ENCODE data around the gene SPRYD4. TPM values are rescaled to one million over a fixed set of nuclear protein-coding genes. Genes with fewer than 3 reads are reported as not detected.
"Not testable (repeated sequence)": the region's sequence is repeated elsewhere in the genome, so short reads cannot be mapped to it uniquely, and the experiment has no call there.

SPRYD4 gene
- total RNA-seq, 2 experiments from 2014 or later = 3.4 TPM

GRCh38 chr12:56493409-56494105 is 25.2 kb downstream of the SPRYD4 start:
- not testable (repeated sequence) for H3K4me3 Mint-ChIP-seq, H3K9me3 Mint-ChIP-seq, H3K4me1 Mint-ChIP-seq, H3K36me3 Mint-ChIP-seq, DNase-seq, H3K27ac Mint-ChIP-seq
- H3K27me3 Mint-ChIP-seq = peaks cover 40% of the 10 kb centered on the region

- H3K36me3 Mint-ChIP-seq, H3K9me3 Mint-ChIP-seq, DNase-seq, H3K4me1 Mint-ChIP-seq, H3K27ac Mint-ChIP-seq, H3K4me3 Mint-ChIP-seq: not testable (repeated sequence)
- H3K27me3 Mint-ChIP-seq = peaks cover 35% of the 10 kb centered on the region
These were observed 25.7 kb downstream of the SPRYD4 start for GRCh38 chr12:56494106-56494415.

- not testable (repeated sequence) for H3K27ac Mint-ChIP-seq, H3K36me3 Mint-ChIP-seq, H3K4me1 Mint-ChIP-seq, H3K4me3 Mint-ChIP-seq, H3K9me3 Mint-ChIP-seq, DNase-seq
- H3K27me3 Mint-ChIP-seq = peaks cover 31% of the 10 kb centered on the region
These were observed 26.1 kb downstream of the SPRYD4 start for GRCh38 chr12:56494481-56494880.

GRCh38 chr12:56496704-56497103 is 28.3 kb downstream of the SPRYD4 start:
- H3K4me3 Mint-ChIP-seq, H3K36me3 Mint-ChIP-seq, H3K9me3 Mint-ChIP-seq, H3K27ac Mint-ChIP-seq, H3K4me1 Mint-ChIP-seq: not testable (repeated sequence)
- peaks cover 11% of the 10 kb centered on the region for H3K27me3 Mint-ChIP-seq
- peak; percentile 19 for DNase-seq

- not testable (repeated sequence) for H3K27ac Mint-ChIP-seq, H3K4me1 Mint-ChIP-seq, H3K4me3 Mint-ChIP-seq, DNase-seq, H3K9me3 Mint-ChIP-seq, H3K36me3 Mint-ChIP-seq, H3K27me3 Mint-ChIP-seq
These were observed 29.9 kb downstream of the SPRYD4 start for GRCh38 chr12:56498126-56498902.

- not testable (repeated sequence) for H3K4me1 Mint-ChIP-seq, H3K27ac Mint-ChIP-seq
These were observed 31.1 kb downstream of the SPRYD4 start for GRCh38 chr12:56499452-56499851.

GRCh38 chr12:56499879-56500278 is 31.5 kb downstream of the SPRYD4 start:
- not testable (repeated sequence) for H3K27ac Mint-ChIP-seq, DNase-seq, H3K36me3 Mint-ChIP-seq, H3K9me3 Mint-ChIP-seq, H3K27me3 Mint-ChIP-seq, H3K4me3 Mint-ChIP-seq, H3K4me1 Mint-ChIP-seq

More at GRCh38 chr12:56499452-56499851, 31.1 kb downstream of the SPRYD4 start:
- not testable (repeated sequence) for H3K9me3 Mint-ChIP-seq, H3K36me3 Mint-ChIP-seq, H3K4me3 Mint-ChIP-seq, DNase-seq, H3K27me3 Mint-ChIP-seq

GRCh38 chr12:56510786-56511185 is 42.4 kb downstream of the SPRYD4 start:
- Mint-ChIP-seq H3K4me3 (no peak overlapping the region), H3K4me1 (peaks cover 4% of the 10 kb centered on the region), H3K27me3 (no peaks in the 10 kb centered on the region), H3K9me3 (no peaks in the 10 kb centered on the region), H3K36me3 (no peaks in the 10 kb centered on the region), H3K27ac (no peak overlapping the region)
- no peak for DNase-seq

GRCh38 chr12:56514014-56514318 is 45.6 kb downstream of the SPRYD4 start:
- H3K27me3 Mint-ChIP-seq, H3K27ac Mint-ChIP-seq, H3K9me3 Mint-ChIP-seq, H3K4me3 Mint-ChIP-seq, H3K36me3 Mint-ChIP-seq, H3K4me1 Mint-ChIP-seq, DNase-seq: not testable (repeated sequence)

GRCh38 chr12:56517854-56518253 is 49.5 kb downstream of the SPRYD4 start:
- Mint-ChIP-seq H3K27ac (no peak overlapping the region), H3K36me3 (no peaks in the 10 kb centered on the region), H3K27me3 (no peaks in the 10 kb centered on the region), H3K9me3 (no peaks in the 10 kb centered on the region), H3K4me1 (peaks cover 33% of the 10 kb centered on the region), H3K4me3 (no peak overlapping the region)
- no peak for DNase-seq

GRCh38 chr12:56518570-56518969 is 50.2 kb downstream of the SPRYD4 start:
- no peaks in the 10 kb centered on the region for H3K36me3 Mint-ChIP-seq
- no peak for DNase-seq
- no peak overlapping the region for H3K27ac Mint-ChIP-seq
- H3K4me1 Mint-ChIP-seq = peaks cover 35% of the 10 kb centered on the region
- no peak overlapping the region for H3K4me3 Mint-ChIP-seq
- H3K9me3 Mint-ChIP-seq = no peaks in the 10 kb centered on the region
- no peaks in the 10 kb centered on the region for H3K27me3 Mint-ChIP-seq

GRCh38 chr12:56520048-56520447 is 51.7 kb downstream of the SPRYD4 start:
- no peak overlapping the region for H3K4me3 Mint-ChIP-seq
- H3K4me1 Mint-ChIP-seq = peaks cover 32% of the 10 kb centered on the region
- no peaks in the 10 kb centered on the region for H3K36me3 Mint-ChIP-seq
- DNase-seq = no peak
- no peak overlapping the region for H3K27ac Mint-ChIP-seq
- H3K27me3 Mint-ChIP-seq = no peaks in the 10 kb centered on the region
- H3K9me3 Mint-ChIP-seq = no peaks in the 10 kb centered on the region

GRCh38 chr12:56520506-56520905 is 52.1 kb downstream of the SPRYD4 start:
- DNase-seq = no peak
- H3K4me1 Mint-ChIP-seq = peaks cover 32% of the 10 kb centered on the region
- H3K27ac Mint-ChIP-seq = no peak overlapping the region
- H3K4me3 Mint-ChIP-seq = no peak overlapping the region
- no peaks in the 10 kb centered on the region for H3K9me3 Mint-ChIP-seq
- no peaks in the 10 kb centered on the region for H3K36me3 Mint-ChIP-seq
- no peaks in the 10 kb centered on the region for H3K27me3 Mint-ChIP-seq

GRCh38 chr12:56521209-56521589 is 52.8 kb downstream of the SPRYD4 start:
- no peak for DNase-seq
- Mint-ChIP-seq H3K4me3 (peak overlapping the region; percentile 80), H3K36me3 (no peaks in the 10 kb centered on the region), H3K27me3 (no peaks in the 10 kb centered on the region), H3K27ac (peak overlapping the region; percentile 80), H3K9me3 (no peaks in the 10 kb centered on the region), H3K4me1 (peaks cover 32% of the 10 kb centered on the region)

GRCh38 chr12:56521590-56522371 is 53.4 kb downstream of the SPRYD4 start, which contains the start of gene RBMS2:
Gene RBMS2 (plus strand): TSS chr12:56521820. CDS start chr12:56522024, 204 bp downstream.
- no peaks in the 10 kb centered on the region for H3K36me3 Mint-ChIP-seq
- peak; percentile 29 for DNase-seq
- peaks cover 32% of the 10 kb centered on the region for H3K4me1 Mint-ChIP-seq
- peak within 1 kb of the TSS; percentile 80 for H3K4me3 Mint-ChIP-seq
- H3K27me3 Mint-ChIP-seq = no peaks in the 10 kb centered on the region
- H3K9me3 Mint-ChIP-seq = no peaks in the 10 kb centered on the region
- peak within 1 kb of the TSS; percentile 80 for H3K27ac Mint-ChIP-seq

Data from activated naive CD8-positive, alpha-beta T cell treated with anti-CD3 and anti-CD28 coated beads for 36 hours (primary cell).